ENCODE data around the gene EIF3I. TPM values are rescaled to one million over a fixed set of nuclear protein-coding genes. Genes with fewer than 3 reads are reported as not detected.

Gene EIF3I
- total RNA-seq (2014; rRNA removed; shearing (Covaris generic)) (249 and 274 TPM in 2 replicates), polyA plus RNA-seq (2016; fragmentation: Nextera tagmentation; extraction: Ambion mirVana) (224 and 228 TPM in 2 replicates)
- long read RNA-seq, transcript EIF3I-202 (11 exons, 1,458 nt): major isoform, 331 of 420 reads
- long read RNA-seq, partial matches to known transcripts: 69 of 420 reads
- long read RNA-seq, other reads (novel, unspliced or antisense): 20 of 420 reads

- peak within 1 kb of the TSS; percentile 99 for H3K4me3 Mint-ChIP-seq
- peak; percentile 89 for ATAC-seq
- H3K4me1 ChIP-seq (ENCODE audit: insufficient read depth): peaks cover 10% of the 10 kb centered on the region
- peak within 1 kb of the TSS; percentile 80 for H2AFZ ChIP-seq
- peaks cover 30% of the 10 kb centered on the region for H3K36me3 ChIP-seq (ENCODE audit: insufficient read depth)
- peaks cover 8% of the 10 kb centered on the region; the same call in 1 of the 2 replicates for H4K20me1 ChIP-seq (replicated peaks; ENCODE audit: insufficient read depth)
- H3K27ac Mint-ChIP-seq: peak within 1 kb of the TSS; percentile 98
- H3K79me2 ChIP-seq (replicated peaks; ENCODE audit: insufficient read depth): peaks cover 30% of the 10 kb centered on the region
- peaks cover 15% of the 10 kb centered on the region for H3F3A ChIP-seq (replicated peaks; ENCODE audit: low read depth)
- H3K27me3 Mint-ChIP-seq (ENCODE audit: insufficient read depth, low read depth, poor library complexity): peaks cover 7% of the 10 kb centered on the region
- peak within 1 kb of the TSS; percentile 93 for H3K4me3 ChIP-seq
- H3K36me3 Mint-ChIP-seq (ENCODE audit: low read depth): peaks cover 40% of the 10 kb centered on the region
- no peaks in the 10 kb centered on the region for H3K9me3 Mint-ChIP-seq
- H3K4me1 Mint-ChIP-seq: peaks cover 17% of the 10 kb centered on the region
- no peaks in the 10 kb centered on the region for H3K27me3 ChIP-seq (ENCODE audit: insufficient read depth)
- H3K9me2 ChIP-seq (ENCODE audit: insufficient read depth): no peaks in the 10 kb centered on the region
- H3K27ac ChIP-seq (ENCODE audit: low read depth): peak within 1 kb of the TSS; percentile 79
- peak; percentile 99 for DNase-seq (ENCODE audit: low spot score)
- TF ChIP-seq POLR2AphosphoS5 (IDR thresholded peaks at IDR 0.05; ENCODE audit: low read depth): peak; percentile 92
- TF ChIP-seq ETS1 (IDR thresholded peaks at IDR 0.05): peak; percentile 80
- TF ChIP-seq EZH2phosphoT487 (IDR thresholded peaks at IDR 0.05; ENCODE audit: unreplicated experiment): no peak
- peak; percentile 88 for TF ChIP-seq CREB1 (CRISPR knock-in tag; IDR thresholded peaks at IDR 0.05; ENCODE audit: low read depth)
- peak within 1 kb of the TSS; percentile 99 for H3K4me2 ChIP-seq
Observed at GRCh38 chr1:32221980-32222755, at the start of gene EIF3I, which contains the start of gene TMEM234. Gene EIF3I (plus strand): TSS chr1:32222407. CDS start chr1:32222442, 35 bp downstream. Gene TMEM234 (minus strand): TSS chr1:32222353. CDS start chr1:32222322, 31 bp downstream.

- no peaks in the 10 kb centered on the region for H3K27me3 ChIP-seq (ENCODE audit: insufficient read depth)
- Mint-ChIP-seq H3K27me3 (ENCODE audit: insufficient read depth, low read depth, poor library complexity) (no peaks in the 10 kb centered on the region), H3K36me3 (ENCODE audit: low read depth) (peaks cover 42% of the 10 kb centered on the region), H3K4me1 (peaks cover 4% of the 10 kb centered on the region), H3K4me3 (no peak overlapping the region), H3K9me3 (no peaks in the 10 kb centered on the region), H3K27ac (no peak overlapping the region)
- H4K20me1 ChIP-seq (replicated peaks; ENCODE audit: insufficient read depth): 0 out of 2 replicates have a peak, but pooled peaks cover 4% of the 10 kb centered on the region
- H2AFZ ChIP-seq: no peak overlapping the region
- 0 out of 2 replicates have a peak, but pooled peaks cover 10% of the 10 kb centered on the region for H3F3A ChIP-seq (replicated peaks; ENCODE audit: low read depth)
- no peak overlapping the region for H3K4me3 ChIP-seq
- peaks cover 13% of the 10 kb centered on the region for H3K36me3 ChIP-seq (ENCODE audit: insufficient read depth)
- 0 out of 2 replicates have a peak, but pooled peaks cover under 1% of the 10 kb centered on the region for H3K4me1 ChIP-seq (ENCODE audit: insufficient read depth)
- no peak for ATAC-seq
- H3K4me2 ChIP-seq: no peak overlapping the region
- H3K27ac ChIP-seq (ENCODE audit: low read depth): no peak overlapping the region
- no peak for DNase-seq (ENCODE audit: low spot score)
- no peaks in the 10 kb centered on the region for H3K79me2 ChIP-seq (replicated peaks; ENCODE audit: insufficient read depth)
- no peaks in the 10 kb centered on the region for H3K9me2 ChIP-seq (ENCODE audit: insufficient read depth)
- TF ChIP-seq CTCF (conservative IDR thresholded peaks at IDR 0.05; ENCODE audit: low read depth in 2 of 2) (no peak), STAT1 (IDR thresholded peaks at IDR 0.05; ENCODE audit: unreplicated experiment) (no peak), ZNF462 (CRISPR knock-in tag; IDR thresholded peaks at IDR 0.05) (no peak), CREB1 (CRISPR knock-in tag; IDR thresholded peaks at IDR 0.05; ENCODE audit: low read depth) (no peak), ZNF331 (CRISPR knock-in tag; IDR thresholded peaks at IDR 0.05; ENCODE audit: low read depth) (no peak), JUNB (IDR thresholded peaks at IDR 0.05; ENCODE audit: unreplicated experiment) (no peak)
Observed at GRCh38 chr1:32172621-32173245, 49.5 kb upstream of the EIF3I start.

All from GM23338 (cell line).